ENCODE measurements around the gene FOLR1.

- no peak for TF ChIP-seq POLR2AphosphoS5 (IDR thresholded peaks at IDR 0.05; ENCODE audit: low read depth, low read length)
- TF ChIP-seq CTCF (IDR thresholded peaks at IDR 0.05 in 2 of 3, conservative IDR thresholded peaks at IDR 0.05 in 1 of 3; ENCODE audit: borderline replicate concordance in 1 of 3, insufficient read depth in 1 of 3, low read depth in 2 of 3, low read length in 2 of 3) = no peak
- TF ChIP-seq POLR2A (IDR thresholded peaks at IDR 0.05; ENCODE audit: borderline replicate concordance, extremely low read depth, insufficient read depth, insufficient read length) = no peak
- TF ChIP-seq SP1 (IDR thresholded peaks at IDR 0.05; ENCODE audit: low read depth) = no peak
- TF ChIP-seq TCF7L2 (IDR thresholded peaks at IDR 0.05; ENCODE audit: borderline replicate concordance, extremely low read depth, insufficient read depth, insufficient read length) = no peak
- TF ChIP-seq SRF (IDR thresholded peaks at IDR 0.05; ENCODE audit: low read depth) = no peak
- TF ChIP-seq EGR1 (IDR thresholded peaks at IDR 0.05; ENCODE audit: low read depth) = no peak
- no peak for TF ChIP-seq YY1 (IDR thresholded peaks at IDR 0.05; ENCODE audit: extremely low read depth, insufficient replicate concordance, low read depth, low read length)
- no peak for TF ChIP-seq EZH2phosphoT487 (IDR thresholded peaks at IDR 0.05; ENCODE audit: borderline replicate concordance)
- no peak for TF ChIP-seq ZBTB33 (IDR thresholded peaks at IDR 0.05; ENCODE audit: extremely low read depth, insufficient replicate concordance, low read length)
Measured at GRCh38 chr11:72202571-72202970, 10.6 kb downstream of the FOLR1 start.

Measured in HCT116 (cell line).